GM23248 (cell line): Measurements from ENCODE around the gene PLLP. TPM values are rescaled to one million over a fixed set of nuclear protein-coding genes. Genes with fewer than 3 reads are reported as not detected.
A peak's percentile ranks its signal among the peaks of the same experiment; 100 is the strongest.

Source experiments
- DNase-seq: peaks from one replicate; pipeline ENCODE4 v3.0.0-alpha.2; 2015
- H2AFZ ChIP-seq: fragments of 200-600 bp; sonication (generic); 2 replicates; pipeline ENCODE4 v1.6.1; 2016; ENCODE audit warnings: antibody characterized with exemption
- H3F3A ChIP-seq: fragments of 200-600 bp; sonication (generic); 2 replicates; pipeline ENCODE4 v1.6.1; 2016; ENCODE audit warnings: mild to moderate bottlenecking, antibody characterized with exemption, mixed run types; ENCODE audit not compliant: insufficient read depth
- H3K27ac ChIP-seq: fragments of 200-600 bp; sonication (generic); 2 replicates; pipeline ENCODE4 v1.5.1; 2016; ENCODE audit warnings: mild to moderate bottlenecking
- H3K27me3 ChIP-seq: fragments of 200-600 bp; sonication (generic); replicated peaks from 2 replicates; pipeline ENCODE4 v1.6.1; 2016; ENCODE audit warnings: mild to moderate bottlenecking; ENCODE audit not compliant: insufficient read depth
- H3K36me3 ChIP-seq: fragments of 200-600 bp; sonication (generic); 2 replicates; pipeline ENCODE4 v1.6.1; 2016; ENCODE audit warnings: low read depth, mild to moderate bottlenecking
- H3K4me1 ChIP-seq: fragments of 200-600 bp; sonication (generic); 2 replicates; pipeline ENCODE4 v1.6.1; 2016; ENCODE audit warnings: mild to moderate bottlenecking; ENCODE audit not compliant: insufficient read depth
- H3K4me2 ChIP-seq: fragments of 200-600 bp; sonication (generic); one replicate; pipeline ENCODE4 v1.6.1; 2016; ENCODE audit warnings: mild to moderate bottlenecking; ENCODE audit not compliant: unreplicated experiment
- H3K4me3 ChIP-seq: fragments of 200-600 bp; sonication (generic); 2 replicates; pipeline ENCODE4 v1.5.1; 2016; ENCODE audit warnings: mild to moderate bottlenecking
- H3K79me2 ChIP-seq: fragments of 200-600 bp; sonication (generic); 2 replicates; pipeline ENCODE4 v1.6.1; 2016; ENCODE audit warnings: mild to moderate bottlenecking; ENCODE audit not compliant: insufficient read depth
- H3K9ac ChIP-seq: fragments of 200-600 bp; sonication (generic); 2 replicates; pipeline ENCODE4 v1.6.1; 2016; ENCODE audit warnings: mild to moderate bottlenecking
- H3K9me2 ChIP-seq: fragments of 200-600 bp; sonication (generic); 2 replicates; pipeline ENCODE4 v1.6.1; 2016; ENCODE audit warnings: mixed run types, mild to moderate bottlenecking, moderate library complexity; ENCODE audit not compliant: insufficient read depth
- H3K9me3 ChIP-seq: fragments of 200-600 bp; sonication (generic); one replicate; pipeline ENCODE4 v1.6.1; 2017; ENCODE audit warnings: low read depth
- H4K20me1 ChIP-seq: fragments of 200-600 bp; sonication (generic); 2 replicates; pipeline ENCODE4 v1.6.0; 2016; ENCODE audit not compliant: insufficient read depth
- EZH2 ChIP-seq: fragments of 200-600 bp; sonication (generic); IDR thresholded peaks from 2 replicates; pipeline ENCODE4 v1.6.1; 2018; ENCODE audit warnings: antibody characterized with exemption, mild to moderate bottlenecking; ENCODE audit not compliant: insufficient read depth, poor library complexity, severe bottlenecking
- EZH2phosphoT487 ChIP-seq: fragments of 200-600 bp; sonication (generic); IDR thresholded peaks from 2 replicates; pipeline ENCODE4 v1.6.1; 2018; ENCODE audit warnings: antibody characterized with exemption, moderate library complexity, mild to moderate bottlenecking, low read depth; ENCODE audit not compliant: insufficient read depth
- WGBS, 2 experiments: methylation state at CpG; one replicate each; pipeline ENCODE4 v1.1.6; 2015 to 2017; ENCODE audit warnings: low lambda C conversion rate in 2 of 2, low coverage in 1 of 2; ENCODE audit errors: missing lambda C conversion rate in 2 of 2; 5-methylcytosine and 5-hydroxymethylcytosine counted together
- in situ Hi-C: fragments of 300-500 bp; cut with MboI; formaldehyde crosslinking; loops from 2 replicates; pipeline ENCODE4 v1.15.0; 2020
- polyA plus RNA-seq: library from polyadenylated mRNA; unstranded; fragments of >200 nt; fragmentation: Nextera tagmentation; extraction: Ambion mirVana; gene quantifications from 2 replicates; pipeline ENCODE4 v1.2.1, GENCODE V29; 2016
- total RNA-seq: library from RNA; depleted of rRNA; stranded (reverse); fragments of >200 nt; shearing (Covaris generic); gene quantifications from 2 replicates; pipeline ENCODE4 v1.2.3, GENCODE V29; 2014

PLLP gene
- total and polyA plus RNA-seq, 2 experiments from 2014 or later, result 0.44 TPM; not detected in 1

DNA sequence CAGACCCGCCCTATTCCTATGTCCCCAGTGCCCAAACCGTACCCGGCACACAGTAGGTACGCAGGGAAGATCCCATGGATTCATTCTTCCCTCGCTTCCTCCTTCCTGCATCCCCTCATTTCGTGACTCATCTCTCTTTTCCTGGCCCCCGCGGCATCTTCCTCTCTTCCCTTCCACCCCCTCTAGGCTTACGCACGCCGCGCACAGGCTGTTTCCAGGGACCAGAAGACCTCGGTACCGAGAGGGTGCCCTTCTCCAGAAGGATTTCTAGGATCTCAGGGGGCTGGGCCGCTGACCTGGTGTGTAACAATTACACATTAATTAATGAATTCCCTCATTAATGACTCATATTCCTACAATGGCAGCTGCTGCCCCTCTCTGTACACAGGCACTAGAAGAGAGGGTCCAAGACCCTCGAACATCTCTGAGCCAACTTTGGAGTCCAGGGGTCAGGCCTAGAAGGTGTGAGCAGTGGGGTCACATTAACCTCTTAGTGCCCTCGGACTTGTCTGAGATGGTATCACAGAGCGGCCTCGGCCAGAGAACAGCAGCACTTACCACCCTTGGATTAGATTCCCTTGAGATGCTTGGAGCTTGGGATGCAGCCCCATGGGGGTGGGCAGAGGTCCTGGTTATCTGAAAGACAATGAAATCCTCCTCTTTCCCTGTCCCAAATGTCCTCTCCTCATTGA lies 16.8 kb upstream of the PLLP start:
- Histone ChIP-seq H3K79me2 (no peaks in the 10 kb centered on the region), H3K9ac (no peak overlapping the region), H3K4me2 (no peak overlapping the region), H3F3A (peaks cover 19% of the 10 kb centered on the region), H2AFZ (no peak overlapping the region), H3K27ac (no peak overlapping the region), H3K27me3 (no peaks in the 10 kb centered on the region), H4K20me1 (no peaks in the 10 kb centered on the region), H3K4me1 (peaks cover 8% of the 10 kb centered on the region), H3K4me3 (peak overlapping the region; percentile 5; the same call in 1 of the 2 replicates), H3K36me3 (no peaks in the 10 kb centered on the region), H3K9me3 (no peaks in the 10 kb centered on the region), H3K9me2 (no peaks in the 10 kb centered on the region)
- no peak for TF ChIP-seq EZH2
- TF ChIP-seq EZH2phosphoT487, result no peak
- DNase-seq, result no peak
- in situ Hi-C loops, result loop anchor here (5.0 to 10.0 kb wide), 2 partner anchors 116 to 214 kb away; no protein-coding TSS in a partner anchor
- WGBS, 2 experiments, result 36 to 37% methylated on average over 19 of the region's 19 CpGs

DNA sequence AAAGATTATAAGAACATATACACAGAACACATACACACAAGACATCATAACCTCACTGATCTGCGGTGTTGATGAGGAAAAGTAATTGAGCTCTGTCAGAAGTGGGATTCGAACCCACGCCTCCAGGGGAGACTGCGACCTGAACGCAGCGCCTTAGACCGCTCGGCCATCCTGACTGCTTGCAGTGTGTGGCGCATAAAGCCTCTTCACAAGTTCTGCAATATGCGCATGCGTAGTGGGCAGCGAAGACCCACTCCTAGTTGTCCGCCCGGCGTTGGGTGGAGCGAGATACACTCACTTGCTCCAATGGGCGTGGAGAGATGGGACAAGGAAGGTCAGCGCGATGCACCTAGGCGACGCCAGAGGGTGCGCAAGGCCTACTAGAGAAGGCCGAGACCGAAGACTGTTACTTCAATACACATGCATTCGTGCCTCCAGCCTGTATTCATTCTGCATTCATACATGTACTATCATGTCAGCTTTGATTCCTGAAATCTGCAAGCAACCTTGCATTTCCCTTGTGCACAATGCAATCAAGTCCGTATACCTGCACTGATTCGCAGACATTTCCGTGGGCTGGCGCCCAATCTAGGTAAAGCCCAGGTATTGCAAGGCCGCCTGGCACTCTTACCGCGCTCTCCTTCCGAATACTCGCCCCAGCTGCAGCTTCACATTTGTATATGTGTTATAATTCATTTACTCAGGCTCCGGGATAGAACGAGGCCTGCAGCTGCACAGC lies 16.1 kb upstream of the PLLP start:
- H3K36me3 ChIP-seq, result no peaks in the 10 kb centered on the region
- no peaks in the 10 kb centered on the region for H3K9me3 ChIP-seq
- H3K27me3 ChIP-seq, result no peaks in the 10 kb centered on the region
- H2AFZ ChIP-seq, result no peak overlapping the region
- in situ Hi-C loops, result loop anchor here (5.0 to 10.0 kb wide), 2 partner anchors 117 to 214 kb away; no protein-coding TSS in a partner anchor
- TF ChIP-seq EZH2phosphoT487, result no peak
- TF ChIP-seq EZH2, result no peak
- peak overlapping the region; percentile 80 for H3K27ac ChIP-seq
- H4K20me1 ChIP-seq, result no peaks in the 10 kb centered on the region
- no peaks in the 10 kb centered on the region for H3K9me2 ChIP-seq
- 1 to 2% methylated on average over 36 of the region's 36 CpGs for WGBS, 2 experiments
- H3K4me2 ChIP-seq, result peak overlapping the region; percentile 77
- peaks cover 8% of the 10 kb centered on the region for H3K4me1 ChIP-seq
- DNase-seq, result peak; percentile 100
- peaks cover 19% of the 10 kb centered on the region for H3F3A ChIP-seq
- H3K79me2 ChIP-seq, result no peaks in the 10 kb centered on the region
- H3K9ac ChIP-seq, result peak overlapping the region; percentile 70
- H3K4me3 ChIP-seq, result peak overlapping the region; percentile 84

DNA sequence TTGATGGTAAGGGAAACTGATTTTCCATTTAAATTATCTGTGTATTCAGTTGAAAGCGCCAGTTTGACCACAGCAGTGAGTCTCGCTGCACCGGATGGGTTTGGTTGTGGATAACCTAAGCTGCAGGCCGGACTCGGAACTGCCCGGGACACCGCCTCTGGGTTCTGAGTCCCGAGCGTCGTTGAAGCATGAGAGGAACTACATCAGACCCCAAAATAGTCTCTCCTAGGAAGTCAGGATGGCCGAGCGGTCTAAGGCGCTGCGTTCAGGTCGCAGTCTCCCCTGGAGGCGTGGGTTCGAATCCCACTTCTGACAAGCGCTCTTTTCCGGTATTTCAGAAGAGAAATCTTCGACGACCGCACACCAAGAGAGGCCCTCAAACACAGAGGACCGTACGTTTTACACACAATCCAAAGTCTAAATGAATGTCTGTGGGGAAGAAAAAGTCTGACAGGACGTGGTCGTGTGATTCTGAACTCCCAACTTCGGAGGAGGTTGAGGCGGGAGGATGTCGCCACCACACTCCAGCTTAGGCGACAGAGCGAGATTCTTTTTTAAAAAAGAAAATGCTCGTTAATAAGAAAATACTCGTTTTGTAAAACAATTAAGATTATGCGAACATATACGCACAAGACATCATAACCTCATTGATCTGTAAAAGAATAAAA lies 15.4 kb upstream of the PLLP start:
- H3K9me2 ChIP-seq, result no peaks in the 10 kb centered on the region
- H3K4me2 ChIP-seq, result peak overlapping the region; percentile 77
- no peaks in the 10 kb centered on the region for H4K20me1 ChIP-seq
- H3K9ac ChIP-seq, result peak overlapping the region; percentile 70
- H3K79me2 ChIP-seq, result no peaks in the 10 kb centered on the region
- DNase-seq, result peak; percentile 94
- H3K27ac ChIP-seq, result peak overlapping the region; percentile 80
- peak overlapping the region; percentile 84 for H3K4me3 ChIP-seq
- H3K27me3 ChIP-seq, result no peaks in the 10 kb centered on the region
- TF ChIP-seq EZH2phosphoT487 (no peak), EZH2 (no peak)
- no peaks in the 10 kb centered on the region for H3K36me3 ChIP-seq
- in situ Hi-C loops, result loop anchor here (5.0 to 10.0 kb wide), 2 partner anchors 117 to 215 kb away; no protein-coding TSS in a partner anchor
- H3F3A ChIP-seq, result peaks cover 19% of the 10 kb centered on the region
- peaks cover 8% of the 10 kb centered on the region for H3K4me1 ChIP-seq
- 0 to 1% methylated on average over 35 of the region's 35 CpGs for WGBS, 2 experiments
- no peaks in the 10 kb centered on the region for H3K9me3 ChIP-seq
- H2AFZ ChIP-seq, result peak overlapping the region; percentile 87

DNA sequence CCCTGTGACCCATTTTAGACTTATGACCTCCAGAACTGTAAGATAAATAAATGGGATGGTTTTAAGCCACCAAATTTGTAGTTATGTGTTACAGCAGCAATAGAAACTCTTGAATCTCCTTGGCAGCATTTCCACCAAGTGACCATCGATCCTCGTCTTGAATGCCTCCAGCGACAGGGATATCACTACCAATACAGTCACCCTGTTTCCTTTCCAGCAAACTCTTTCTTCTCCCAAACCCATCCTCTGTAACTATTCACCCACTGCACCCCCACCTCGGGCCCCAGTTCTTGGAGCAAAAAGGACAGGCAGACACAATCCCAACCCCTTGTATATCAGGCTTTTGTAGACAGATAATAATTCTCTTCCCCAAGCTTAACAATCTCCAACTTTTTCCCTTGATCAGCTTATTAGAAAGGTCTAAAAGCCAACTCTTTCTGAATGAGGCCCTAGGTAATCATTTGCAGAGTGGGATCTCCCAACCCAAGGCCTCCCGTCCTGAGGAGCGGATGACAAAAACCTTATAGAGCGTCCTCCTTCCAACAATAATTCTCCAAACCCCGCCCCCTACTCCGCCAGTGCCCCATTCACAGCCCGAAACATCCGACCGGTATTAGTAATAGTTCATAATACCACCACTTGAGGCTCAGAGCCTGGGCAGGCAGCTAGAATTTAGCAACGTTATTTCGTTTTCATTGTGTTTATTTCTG lies 14.7 kb upstream of the PLLP start:
- peak overlapping the region; percentile 77 for H3K4me2 ChIP-seq
- in situ Hi-C loops, result no loop called here
- H3K4me1 ChIP-seq, result peaks cover 8% of the 10 kb centered on the region
- peak overlapping the region; percentile 87 for H2AFZ ChIP-seq
- peaks cover 19% of the 10 kb centered on the region for H3F3A ChIP-seq
- no peaks in the 10 kb centered on the region for H3K9me3 ChIP-seq
- TF ChIP-seq EZH2 (no peak), EZH2phosphoT487 (no peak)
- no peaks in the 10 kb centered on the region for H3K79me2 ChIP-seq
- 19 to 21% methylated on average over 14 of the region's 14 CpGs for WGBS, 2 experiments
- DNase-seq, result peak; percentile 91
- H3K27ac ChIP-seq, result peak overlapping the region; percentile 80
- H4K20me1 ChIP-seq, result no peaks in the 10 kb centered on the region
- H3K36me3 ChIP-seq, result no peaks in the 10 kb centered on the region
- H3K4me3 ChIP-seq, result peak overlapping the region; percentile 84
- H3K9ac ChIP-seq, result peak overlapping the region; percentile 70
- H3K9me2 ChIP-seq, result no peaks in the 10 kb centered on the region
- no peaks in the 10 kb centered on the region for H3K27me3 ChIP-seq
